Lower lobe of right lung (tissue), 2 donors: Measurements from ENCODE around the gene TBC1D3H. TPM values are rescaled to one million over a fixed set of nuclear protein-coding genes. Genes with fewer than 3 reads are reported as not detected.
"Not testable (repeated sequence)": the region's sequence is repeated elsewhere in the genome, so short reads cannot be mapped to it uniquely, and the experiment has no call there.

Experiments
- ATAC-seq, 2 donors: fragments of 200-7000 bp; cut with Tn5 transposase; one replicate each; pipeline ENCODE4 v1.9.1; 2020 to 2022; ENCODE audit warnings: mild to moderate bottlenecking in 2 of 2, moderate library complexity in 2 of 2
- DNase-seq: peaks from one replicate; pipeline ENCODE4 v3.0.0-alpha.2; 2020
- H3K27ac ChIP-seq: fragments of 200-600 bp; one replicate; pipeline ENCODE4 v1.8.0; 2022
- H3K27me3 ChIP-seq: fragments of 200-600 bp; one replicate; pipeline ENCODE4 v1.8.0; 2022; ENCODE audit warnings: low read depth
- H3K36me3 ChIP-seq: fragments of 200-600 bp; one replicate; pipeline ENCODE4 v1.8.0; 2022; ENCODE audit warnings: mild to moderate bottlenecking
- H3K4me1 ChIP-seq: fragments of 200-600 bp; one replicate; pipeline ENCODE4 v1.8.0; 2022
- H3K4me3 ChIP-seq: fragments of 200-600 bp; one replicate; pipeline ENCODE4 v1.8.0; 2022; ENCODE audit warnings: mild to moderate bottlenecking
- H3K9me3 ChIP-seq: fragments of 200-600 bp; one replicate; pipeline ENCODE4 v1.8.0; 2022
- intact Hi-C: fragments of 100-400 bp; cut with DNase I; formaldehyde crosslinking; loops from one replicate; pipeline ENCODE4 v1.11.0; 2022
- long read RNA-seq: library from polyadenylated mRNA; unstranded; transcript quantifications from one replicate; pipeline ENCODE4 v2.0.0, GENCODE V29; 2021
- total RNA-seq: library from RNA; stranded (reverse); fragmentation: NEBNext Ultra II Directional; extraction: Animal tissue kit (Norgen Biotek cat#: 25700); gene quantifications from one replicate; pipeline ENCODE4 v1.2.1, GENCODE V29; 2021
- donor health status: DM: no; HTN: yes; CAD: no; lungs with severe emphysema.

Gene TBC1D3H
- not detected for total RNA-seq
- long read RNA-seq: 0 reads

DNA sequence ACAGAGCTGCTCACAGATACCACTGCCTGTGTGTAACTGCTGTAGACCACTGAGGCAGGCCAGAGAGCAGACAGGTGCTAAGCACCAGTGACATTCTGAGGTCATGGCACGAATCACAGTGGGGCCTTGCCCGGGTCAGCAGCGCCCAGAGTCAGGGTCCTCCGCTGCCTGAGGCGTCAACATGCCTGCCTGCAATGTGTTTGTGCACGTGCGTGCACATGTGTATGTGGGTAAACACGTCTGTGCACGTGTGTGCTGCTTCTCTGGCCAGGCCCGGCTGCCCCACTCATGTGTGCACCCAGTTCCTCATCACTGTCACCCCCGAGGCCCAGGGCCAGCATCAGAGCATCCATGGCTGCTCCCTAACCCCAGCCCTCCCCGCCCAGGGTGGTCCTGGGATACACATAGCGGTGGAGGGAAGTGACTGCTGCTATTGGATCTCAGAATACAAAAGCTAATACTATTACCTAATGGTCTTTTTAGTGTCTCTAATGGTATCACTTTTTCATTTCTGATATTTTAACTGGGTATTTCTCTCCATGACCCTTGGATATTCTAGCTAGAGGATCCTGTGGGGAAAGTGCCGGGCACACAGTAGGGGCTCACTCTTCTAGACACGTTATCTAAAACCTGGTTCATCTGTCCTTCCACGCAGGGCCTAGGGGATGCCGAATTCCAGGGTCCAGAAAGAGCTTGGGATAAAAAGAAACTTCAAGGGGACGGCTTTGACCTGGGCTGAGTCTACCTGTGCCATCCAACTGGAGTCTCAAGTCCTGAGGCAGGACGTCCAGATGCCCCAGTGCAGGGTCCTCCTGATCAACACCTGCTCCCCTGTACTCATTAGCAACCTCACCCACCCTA lies at the start of gene TBC1D3H:
TSS of gene TBC1D3H (minus strand) at position 51 of the 861 bp plus-strand sequence. CDS start 1,540 bp downstream, outside the sequence.
- H3K4me3 ChIP-seq, H3K27ac ChIP-seq, intact Hi-C loops, H3K27me3 ChIP-seq, ATAC-seq, H3K36me3 ChIP-seq, H3K9me3 ChIP-seq, H3K4me1 ChIP-seq: not testable (repeated sequence)
- DNase-seq: peak; percentile 45

DNA sequence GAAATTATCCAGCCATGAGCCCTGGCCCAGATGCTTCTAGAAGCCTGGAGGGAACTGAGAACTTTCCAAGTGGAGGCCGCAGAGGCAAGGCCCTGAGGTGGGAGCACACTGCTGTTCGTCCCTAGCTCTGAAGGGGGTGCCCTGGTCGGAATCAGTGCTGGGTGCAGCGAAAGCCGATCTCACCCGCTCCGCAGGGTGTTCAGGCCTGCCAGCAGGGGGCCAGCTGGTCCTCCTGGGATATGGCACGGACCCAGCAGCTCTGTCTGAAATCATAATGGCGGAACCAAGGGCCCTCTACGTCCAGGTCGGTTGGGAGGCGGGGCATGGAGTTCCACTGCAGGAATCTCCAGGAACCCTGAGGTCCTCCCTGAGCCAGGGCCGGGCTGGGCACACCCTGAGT lies 40.7 kb upstream of the TBC1D3H start:
- H3K4me1 ChIP-seq, H3K27ac ChIP-seq, H3K9me3 ChIP-seq, H3K27me3 ChIP-seq, intact Hi-C loops, H3K36me3 ChIP-seq, H3K4me3 ChIP-seq, ATAC-seq: not testable (repeated sequence)
- DNase-seq: peak; percentile 11

DNA sequence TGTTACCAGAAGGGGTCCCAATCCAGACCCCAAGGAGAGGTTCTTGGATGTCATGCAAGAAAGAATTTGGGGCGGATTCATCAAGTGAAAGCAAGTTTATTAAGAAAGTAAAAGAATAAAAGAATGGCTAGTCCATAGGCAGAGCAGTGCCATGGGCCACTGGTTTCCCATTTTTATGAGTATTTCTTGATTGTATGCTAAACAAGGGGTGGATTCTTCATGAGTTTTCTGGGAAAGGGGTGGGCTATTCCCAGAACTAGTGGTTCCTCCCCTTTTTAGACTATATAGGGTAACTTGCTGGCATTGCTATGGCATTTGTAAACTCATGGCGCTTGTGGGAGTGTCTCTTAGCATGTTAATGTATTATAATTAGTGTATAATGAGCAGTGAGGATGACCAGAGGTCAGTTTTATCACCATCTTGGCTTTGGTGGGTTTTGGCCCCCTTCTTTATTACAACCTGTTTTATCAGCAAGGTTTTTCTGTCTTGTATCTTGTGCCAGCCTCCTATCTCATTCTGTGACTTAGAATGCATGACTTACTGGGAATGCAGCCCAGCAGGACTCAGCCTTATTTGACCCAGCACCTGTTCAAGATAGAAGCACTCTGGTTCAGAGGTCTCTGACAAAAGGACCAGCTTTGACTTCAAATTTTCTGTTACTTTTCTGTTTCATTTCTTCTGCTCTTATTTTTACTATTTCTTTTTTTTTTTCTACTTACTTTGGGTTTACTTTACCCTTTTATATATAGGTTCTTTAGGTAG lies 27.1 kb upstream of the TBC1D3H start:
- intact Hi-C loops: not testable (repeated sequence)

DNA sequence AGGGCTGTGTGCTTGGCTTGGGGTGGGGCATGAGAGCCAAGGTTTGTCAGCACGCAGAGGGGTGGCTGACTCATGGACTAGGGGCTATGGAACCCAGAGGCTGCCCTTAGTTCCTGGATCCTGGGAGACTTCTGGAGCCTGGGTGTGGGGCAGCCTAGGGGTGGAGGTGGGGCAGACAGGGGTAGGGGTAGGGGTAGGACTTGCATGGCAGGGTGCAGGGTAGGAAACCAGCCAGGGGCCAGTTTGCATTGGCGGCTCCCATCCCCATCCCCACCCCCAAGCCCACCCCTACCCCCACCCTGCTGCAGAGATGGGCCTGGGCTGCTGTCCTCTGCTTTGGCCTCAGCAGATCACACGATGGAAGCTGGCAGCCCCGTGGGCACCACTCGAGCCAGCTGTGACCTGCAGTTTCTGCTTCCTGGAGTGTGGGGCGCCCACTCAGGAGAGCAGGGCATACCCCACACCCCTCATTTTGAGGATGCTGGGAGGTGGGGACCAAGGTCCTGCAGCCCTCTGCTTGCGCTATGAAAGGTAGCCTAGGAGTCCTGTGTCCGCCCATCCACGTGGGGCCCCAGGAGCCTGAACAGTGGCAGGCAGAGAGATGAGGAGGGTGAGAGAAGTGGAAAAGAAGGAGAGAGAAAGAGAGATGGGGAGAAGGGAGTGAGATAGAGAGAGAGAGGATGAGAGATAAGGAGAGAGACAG lies 2.9 kb upstream of the TBC1D3H start:
- H3K27me3 ChIP-seq, H3K27ac ChIP-seq, H3K9me3 ChIP-seq, H3K4me3 ChIP-seq, intact Hi-C loops, H3K4me1 ChIP-seq, H3K36me3 ChIP-seq, DNase-seq: not testable (repeated sequence)
- ATAC-seq: peak; percentile 26 to 64

More for the DNA sequence above, 27.1 kb upstream of the TBC1D3H start:
- H3K27me3 ChIP-seq, H3K27ac ChIP-seq, H3K4me1 ChIP-seq, DNase-seq, H3K4me3 ChIP-seq, H3K36me3 ChIP-seq, H3K9me3 ChIP-seq, ATAC-seq: not testable (repeated sequence)

DNA sequence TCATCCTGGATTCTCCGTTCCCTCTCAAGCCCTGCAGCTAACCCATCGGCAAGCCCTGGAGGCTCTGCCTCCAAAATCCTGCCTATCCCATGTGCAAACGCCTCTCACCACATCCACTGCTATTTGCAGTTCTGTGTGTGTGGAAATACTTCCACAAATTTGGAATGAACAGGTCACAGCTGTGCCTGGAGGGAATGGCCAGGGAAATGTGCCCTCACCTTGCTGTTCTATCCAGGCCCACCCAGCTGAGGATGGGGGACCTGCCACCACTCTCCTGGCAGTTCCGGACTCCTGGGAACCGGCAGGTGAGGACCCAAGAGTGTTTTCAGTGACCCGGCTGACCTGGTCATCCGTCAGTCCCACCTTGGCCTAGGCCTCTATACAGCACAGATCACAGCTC lies 12.3 kb downstream of the TBC1D3H start:
- intact Hi-C loops, H3K27ac ChIP-seq, ATAC-seq, H3K4me3 ChIP-seq, H3K9me3 ChIP-seq, H3K4me1 ChIP-seq, H3K27me3 ChIP-seq, H3K36me3 ChIP-seq: not testable (repeated sequence)
- peak; percentile 28 for DNase-seq

DNA sequence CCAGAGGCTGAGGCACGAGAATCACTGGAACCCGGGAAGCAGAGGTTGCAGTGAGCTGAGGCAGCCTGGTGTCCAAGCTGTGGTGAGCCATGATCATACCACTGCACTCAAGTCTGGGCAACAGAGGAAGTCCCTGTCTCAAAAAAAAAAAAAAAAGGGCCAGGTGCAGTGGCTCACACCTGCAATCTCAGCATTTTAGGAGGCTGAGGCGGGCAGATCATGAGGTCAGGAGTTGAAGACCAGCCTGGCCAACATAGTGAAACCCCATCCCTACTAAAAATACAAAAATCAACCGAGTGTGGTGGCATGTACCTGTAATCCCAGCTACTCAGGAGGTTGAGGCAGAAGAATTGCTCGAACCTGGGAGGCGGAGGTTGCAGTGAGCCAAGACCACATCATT lies 25.7 kb downstream of the TBC1D3H start:
- H3K27ac ChIP-seq, intact Hi-C loops, H3K27me3 ChIP-seq, ATAC-seq, H3K4me1 ChIP-seq, H3K4me3 ChIP-seq, H3K36me3 ChIP-seq, H3K9me3 ChIP-seq, DNase-seq: not testable (repeated sequence)

Other genes with a start within 250 kb of the TBC1D3H start
- 11.1 TPM for gene TBC1D3B, start 211.8 kb downstream of the TBC1D3H start, total RNA-seq
- 1.6 TPM for gene CCL3L1, start 191.7 kb downstream of the TBC1D3H start, total RNA-seq
- gene CCL4L2, start 177.4 kb downstream of the TBC1D3H start, total RNA-seq: 2.6 TPM
- 1.1 TPM for gene TBC1D3I, start 123.9 kb downstream of the TBC1D3H start, total RNA-seq
- not detected for gene TBC1D3G, start 64.6 kb downstream of the TBC1D3H start, total RNA-seq
- gene ZNHIT3, start 98.2 kb upstream of the TBC1D3H start, total RNA-seq: 30.1 TPM
- gene MYO19, start 146.4 kb upstream of the TBC1D3H start, total RNA-seq: 38.9 TPM
- gene PIGW, start 146.6 kb upstream of the TBC1D3H start, total RNA-seq: 6.4 TPM
- gene GGNBP2, start 156.5 kb upstream of the TBC1D3H start, total RNA-seq: 74.8 TPM
- gene DHRS11, start 203.4 kb upstream of the TBC1D3H start, total RNA-seq: 5.9 TPM
- 6.6 TPM for gene MRM1, start 213.1 kb upstream of the TBC1D3H start, total RNA-seq